Stimulated activated CD4-positive, alpha-beta T cell treated with anti-CD3 and anti-CD28 coated beads, Interleukin-1b, Interleukin-23, amount 100 ng/mL, for 4 hours (primary cell): Measurements from ENCODE around the gene SYS1.
"Not testable (repeated sequence)": the region's sequence is repeated elsewhere in the genome, so short reads cannot be mapped to it uniquely, and the experiment has no call there.

Source experiments
- DNase-seq, 2 donors: peaks; one replicate each; pipeline ENCODE4 v3.0.0-alpha.2; 2020; ENCODE audit warnings: low read depth in 2 of 2

Gene SYS1

GRCh38 chr20:45339799-45340198 lies 23.2 kb upstream of the SYS1 start:
- no peak for DNase-seq

- DNase-seq = no peak
These were observed 22.6 kb upstream of the SYS1 start for GRCh38 chr20:45340236-45340847.

GRCh38 chr20:45340951-45341350 lies 22.0 kb upstream of the SYS1 start:
- no peak for DNase-seq

GRCh38 chr20:45341579-45341938 lies 21.4 kb upstream of the SYS1 start:
- no peak for DNase-seq

GRCh38 chr20:45341939-45342854 lies 20.8 kb upstream of the SYS1 start:
- no peak for DNase-seq

- no peak for DNase-seq
These were observed 20.0 kb upstream of the SYS1 start for GRCh38 chr20:45342855-45343531.

GRCh38 chr20:45343532-45344167 lies 19.3 kb upstream of the SYS1 start:
- no peak for DNase-seq

GRCh38 chr20:45344168-45344860 lies 18.6 kb upstream of the SYS1 start:
- DNase-seq = no peak

- no peak for DNase-seq
These were observed 17.6 kb upstream of the SYS1 start for GRCh38 chr20:45345104-45345936.

GRCh38 chr20:45346291-45346718 lies 16.7 kb upstream of the SYS1 start:
- no peak for DNase-seq

GRCh38 chr20:45346851-45347250 lies 16.1 kb upstream of the SYS1 start:
- no peak for DNase-seq

GRCh38 chr20:45347297-45347935 lies 15.5 kb upstream of the SYS1 start:
- no peak for DNase-seq

GRCh38 chr20:45347936-45348778 lies 14.8 kb upstream of the SYS1 start, which contains the start of gene SDC4:
SDC4 (minus strand) TSS chr20:45348424; CDS start chr20:45348384, 40 bp downstream.
- peak; percentile 63 to 66 for DNase-seq

GRCh38 chr20:45350217-45350616 lies 12.7 kb upstream of the SYS1 start:
- DNase-seq = no peak

GRCh38 chr20:45350795-45351194 lies 12.2 kb upstream of the SYS1 start:
- not testable (repeated sequence) for DNase-seq

- DNase-seq = no peak
These were observed 10.2 kb upstream of the SYS1 start for GRCh38 chr20:45352729-45353128.

GRCh38 chr20:45353746-45354145 lies 9.2 kb upstream of the SYS1 start:
- no peak for DNase-seq

GRCh38 chr20:45354423-45355208 lies 8.3 kb upstream of the SYS1 start:
- DNase-seq = no peak
